Measurements from ENCODE around the gene RGS19. TPM values are rescaled to one million over a fixed set of nuclear protein-coding genes. Genes with fewer than 3 reads are reported as not detected.

RGS19 gene
- total RNA-seq, 1 experiment from 2014 or later = 43.2 TPM

DNA sequence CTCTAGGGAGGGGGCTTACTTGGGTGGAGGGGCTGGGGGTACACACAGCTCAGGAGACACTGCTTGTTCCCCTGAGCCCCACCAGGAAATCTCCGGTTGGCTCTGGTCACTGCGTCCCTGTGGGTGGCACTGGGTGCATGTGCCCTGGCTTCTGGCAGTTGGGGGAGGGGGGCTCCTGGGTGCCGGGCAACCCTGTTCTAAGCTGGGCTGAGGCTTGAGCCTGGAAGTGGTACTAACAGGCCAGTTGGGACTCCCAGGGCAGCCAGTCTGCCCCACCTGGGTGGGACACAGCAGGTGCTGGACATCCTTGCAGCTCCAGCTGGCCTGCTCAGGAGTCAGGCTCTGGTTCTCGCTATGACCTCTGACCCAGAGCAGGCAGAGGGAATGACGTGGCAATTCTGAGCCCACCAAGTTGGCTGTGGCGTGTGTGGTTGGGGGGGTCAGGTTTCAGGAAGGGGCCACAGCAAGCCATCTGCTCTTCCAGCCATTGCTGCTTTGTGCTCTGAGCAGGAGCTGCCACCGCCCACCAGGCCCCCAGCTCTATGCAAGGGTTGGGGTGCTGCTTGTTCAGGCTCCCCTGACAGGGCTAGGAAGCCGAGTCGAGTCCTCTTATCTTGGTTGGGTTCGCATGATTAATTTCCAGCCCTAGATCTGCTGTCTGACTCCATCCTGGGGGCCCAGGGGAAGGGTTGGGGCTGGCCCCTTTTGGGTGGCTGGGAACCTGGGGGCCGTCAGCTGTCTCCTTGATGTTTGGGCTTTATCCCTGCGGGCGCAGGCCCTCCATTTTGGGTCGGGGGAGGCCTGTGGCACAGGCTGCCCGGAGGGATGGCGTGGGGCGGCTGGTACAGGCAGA, 42.7 kb downstream of the RGS19 start:
- TF ChIP-seq EZH2 (IDR thresholded peaks at IDR 0.05; ENCODE audit: low read length, unreplicated experiment) = no peak
- TF ChIP-seq EZH2phosphoT487 (IDR thresholded peaks at IDR 0.05; ENCODE audit: borderline replicate concordance, low read length) = no peak
- TF ChIP-seq CTCF (conservative IDR thresholded peaks at IDR 0.05; ENCODE audit: low read depth, low read length) = no peak
- H3K4me1 ChIP-seq (ENCODE audit: insufficient read depth, low read length) = no peaks in the 10 kb centered on the region
- H3K27ac ChIP-seq (ENCODE audit: low read length) = no peak overlapping the region
- H3K27me3 ChIP-seq (ENCODE audit: low read length) = no peaks in the 10 kb centered on the region
- no peak overlapping the region for H2AFZ ChIP-seq (ENCODE audit: low read length)
- H3K9me2 ChIP-seq (replicated peaks; ENCODE audit: low read length) = no peaks in the 10 kb centered on the region
- no TSS peak for BruUV-seq (replicated peaks)
- H3K36me3 ChIP-seq (ENCODE audit: low read depth, low read length) = no peaks in the 10 kb centered on the region
- intact Hi-C loops (cut with micrococcal nuclease) = no loop called here
- DNase-seq (no peak), ATAC-seq (no peak)
- CTCF ChIA-PET = no interaction called here
- H4K20me1 ChIP-seq (ENCODE audit: low read length) = no peaks in the 10 kb centered on the region
- no peak overlapping the region for H3K4me3 ChIP-seq (ENCODE audit: low read length)
- POLR2A ChIA-PET (ENCODE audit: unreplicated experiment) = no interaction called here
- no peak overlapping the region for H3K4me2 ChIP-seq (ENCODE audit: low read length)
- no peaks in the 10 kb centered on the region for H3F3A ChIP-seq (ENCODE audit: low read length, unreplicated experiment)
- H3K79me2 ChIP-seq (ENCODE audit: low read length) = no peaks in the 10 kb centered on the region
- no peak overlapping the region for H3K9ac ChIP-seq (ENCODE audit: low read length)
- H3K9me3 ChIP-seq (ENCODE audit: low read length) = no peaks in the 10 kb centered on the region

DNA sequence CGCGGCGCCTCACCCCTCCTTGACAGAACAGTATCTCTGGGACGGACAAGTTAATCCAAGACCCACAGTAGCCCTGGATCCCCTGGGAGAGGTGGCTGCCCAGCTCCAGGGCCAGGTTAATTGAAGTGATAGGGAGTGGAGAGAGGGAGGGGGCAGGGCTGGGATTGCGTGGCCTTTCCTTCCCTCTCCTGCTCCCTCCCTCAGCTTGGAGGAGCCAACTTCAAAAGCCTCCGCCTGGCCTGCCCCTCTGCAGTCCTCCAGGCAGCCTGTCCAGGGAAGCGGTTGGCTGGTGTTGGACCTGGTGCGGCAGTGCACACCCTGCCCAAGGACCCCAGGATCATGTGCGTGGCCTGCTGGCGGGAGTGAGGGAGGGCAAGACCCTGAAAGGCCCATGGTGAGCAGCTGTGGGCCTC, 43.4 kb downstream of the RGS19 start, which contains the start of gene C20orf204:
Gene C20orf204, plus strand, starts transcription at position 250 of the 413 bp plus-strand sequence. Its CDS starts 142 bp downstream, at position 392.
- no peak within 1 kb of the TSS for H3K4me2 ChIP-seq (ENCODE audit: low read length)
- no peak for TF ChIP-seq CTCF (conservative IDR thresholded peaks at IDR 0.05; ENCODE audit: low read depth, low read length)
- TF ChIP-seq EZH2 (IDR thresholded peaks at IDR 0.05; ENCODE audit: low read length, unreplicated experiment) = no peak
- no peak for TF ChIP-seq EZH2phosphoT487 (IDR thresholded peaks at IDR 0.05; ENCODE audit: borderline replicate concordance, low read length)
- DNase-seq = no peak
- no peak within 1 kb of the TSS for H2AFZ ChIP-seq (ENCODE audit: low read length)
- CTCF ChIA-PET = no interaction called here
- H3K27ac ChIP-seq (ENCODE audit: low read length) = no peak within 1 kb of the TSS
- ATAC-seq = no peak
- BruUV-seq (replicated peaks) = no TSS peak
- H3K36me3 ChIP-seq (ENCODE audit: low read depth, low read length) = peaks cover 3% of the 10 kb centered on the region; the same call in 1 of the 2 replicates
- no peaks in the 10 kb centered on the region for H3K27me3 ChIP-seq (ENCODE audit: low read length)
- H3K9me3 ChIP-seq (ENCODE audit: low read length) = no peaks in the 10 kb centered on the region
- H3K4me1 ChIP-seq (ENCODE audit: insufficient read depth, low read length) = no peaks in the 10 kb centered on the region
- POLR2A ChIA-PET (ENCODE audit: unreplicated experiment) = no interaction called here
- H3K9ac ChIP-seq (ENCODE audit: low read length) = no peak within 1 kb of the TSS
- no peaks in the 10 kb centered on the region for H4K20me1 ChIP-seq (ENCODE audit: low read length)
- no peaks in the 10 kb centered on the region for H3K9me2 ChIP-seq (replicated peaks; ENCODE audit: low read length)
- no peaks in the 10 kb centered on the region for H3K79me2 ChIP-seq (ENCODE audit: low read length)
- H3F3A ChIP-seq (ENCODE audit: low read length, unreplicated experiment) = no peaks in the 10 kb centered on the region
- no peak within 1 kb of the TSS for H3K4me3 ChIP-seq (ENCODE audit: low read length)
- intact Hi-C loops (cut with micrococcal nuclease) = no loop called here

Data from PC-3 (cell line).